Mesendoderm (in vitro differentiated cells): ENCODE data around the gene PLSCR1.

Experiments
- DNase-seq: peaks from one replicate; pipeline ENCODE4 v3.0.0; 2013
- H2AK5ac ChIP-seq: 2 replicates; pipeline ENCODE4 v1.6.1; 2013; ENCODE audit warnings: low read length, inconsistent platforms
- H2BK120ac ChIP-seq: 2 replicates; pipeline ENCODE4 v1.6.1; 2013; ENCODE audit warnings: low read depth, mild to moderate bottlenecking, low read length, moderate library complexity, mixed read lengths
- H2BK15ac ChIP-seq: replicated peaks from 2 replicates; pipeline ENCODE4 v1.6.1; 2013; ENCODE audit warnings: low read depth, mild to moderate bottlenecking, moderate library complexity
- H2BK5ac ChIP-seq: 2 replicates; pipeline ENCODE4 v1.6.1; 2013; ENCODE audit warnings: low read length, inconsistent platforms
- H3K18ac ChIP-seq: 2 replicates; pipeline ENCODE4 v1.6.1; 2013; ENCODE audit warnings: mild to moderate bottlenecking, low read length, mixed read lengths
- H3K23ac ChIP-seq: one replicate; pipeline ENCODE4 v1.6.1; 2013; ENCODE audit warnings: low read length
- H3K27ac ChIP-seq: 2 replicates; pipeline ENCODE4 v1.5.1; 2013; ENCODE audit warnings: low read depth, mild to moderate bottlenecking, inconsistent platforms, low read length, moderate library complexity
- H3K27me3 ChIP-seq: 2 replicates; pipeline ENCODE4 v1.6.1; 2013; ENCODE audit warnings: low read length, control low read depth, mild to moderate bottlenecking, inconsistent platforms; ENCODE audit not compliant: insufficient read depth, poor library complexity
- H3K36me3 ChIP-seq: 2 replicates; pipeline ENCODE4 v1.6.1; 2013; ENCODE audit warnings: low read length, inconsistent platforms; ENCODE audit not compliant: control insufficient read depth, insufficient read depth
- H3K4ac ChIP-seq: one replicate; pipeline ENCODE4 v1.6.1; 2013; ENCODE audit warnings: low read depth, mild to moderate bottlenecking, low read length, moderate library complexity
- H3K4me1 ChIP-seq: 2 replicates; pipeline ENCODE4 v1.6.1; 2013; ENCODE audit warnings: low read depth, low read length, inconsistent platforms; ENCODE audit not compliant: control insufficient read depth
- H3K4me2 ChIP-seq: 2 replicates; pipeline ENCODE4 v1.6.1; 2013; ENCODE audit warnings: low read length
- H3K4me3 ChIP-seq: 2 replicates; pipeline ENCODE4 v1.5.1; 2013; ENCODE audit warnings: mild to moderate bottlenecking, low read length
- H3K56ac ChIP-seq: one replicate; pipeline ENCODE4 v1.6.1; 2013; ENCODE audit warnings: low read length
- H3K79me1 ChIP-seq: 2 replicates; pipeline ENCODE4 v1.6.1; 2013; ENCODE audit warnings: low read length, inconsistent platforms
- H3K79me2 ChIP-seq: 2 replicates; pipeline ENCODE4 v1.6.1; 2013; ENCODE audit warnings: mild to moderate bottlenecking, low read length; ENCODE audit not compliant: control insufficient read depth, insufficient read depth
- H3K9ac ChIP-seq: 2 replicates; pipeline ENCODE4 v1.6.1; 2013; ENCODE audit warnings: low read length, inconsistent platforms
- H4K5ac ChIP-seq: one replicate; pipeline ENCODE4 v1.6.1; 2013; ENCODE audit warnings: low read length
- H4K8ac ChIP-seq: one replicate; pipeline ENCODE4 v1.6.1; 2013; ENCODE audit warnings: low read depth, mild to moderate bottlenecking, control low read depth, low read length, moderate library complexity
- WGBS: extraction: QIAGEN DNeasy Blood & Tissue Kit; methylation state at CpG from one replicate; pipeline ENCODE4 v1.1.7; 2013; ENCODE audit warnings: low lambda C conversion rate, missing lambda C conversion rate; ENCODE audit not compliant: insufficient coverage; ENCODE audit errors: extremely low coverage; 5-methylcytosine and 5-hydroxymethylcytosine counted together

PLSCR1 gene

GRCh38 chr3:146532406-146532805 lies 12.0 kb downstream of the PLSCR1 start:
- Histone ChIP-seq H2BK5ac (no peak overlapping the region), H3K79me1 (peaks cover 6% of the 10 kb centered on the region), H4K8ac (no peak overlapping the region), H3K9ac (no peak overlapping the region), H3K4me2 (no peak overlapping the region), H3K36me3 (no peaks in the 10 kb centered on the region), H2AK5ac (no peak overlapping the region), H3K18ac (no peak overlapping the region), H3K27ac (no peak overlapping the region), H4K5ac (no peak overlapping the region), H2BK120ac (no peak overlapping the region), H3K56ac (no peak overlapping the region), H3K4me1 (peaks cover 2% of the 10 kb centered on the region), H3K4me3 (no peak overlapping the region), H3K23ac (no peak overlapping the region), H2BK15ac (no peak overlapping the region), H3K4ac (no peak overlapping the region), H3K79me2 (peaks cover 8% of the 10 kb centered on the region), H3K27me3 (no peaks in the 10 kb centered on the region)
- WGBS = no CpG with 5 or more reads among the region's 2 CpGs
- no peak for DNase-seq

DNA sequence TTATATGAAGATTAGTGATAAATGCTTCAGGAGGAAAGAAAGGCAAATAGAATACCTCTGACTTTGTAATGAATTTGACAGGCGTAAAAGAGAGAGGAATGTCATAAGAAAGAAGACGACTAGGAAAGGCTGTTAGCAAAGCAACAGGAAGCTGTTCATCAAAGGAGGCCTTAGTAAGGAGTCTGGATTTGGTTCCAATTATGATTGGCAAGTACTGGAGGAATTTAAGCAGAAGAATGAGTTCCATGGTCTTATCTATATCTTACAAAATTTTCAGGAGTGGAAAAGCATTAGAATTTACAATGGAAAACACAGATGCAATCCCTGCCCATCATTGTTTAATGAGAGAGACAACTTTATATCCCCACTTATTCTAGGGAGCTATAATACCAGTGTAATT lies 13.8 kb downstream of the PLSCR1 start:
- no peaks in the 10 kb centered on the region for H3K4me1 ChIP-seq

GRCh38 chr3:146529021-146529420 lies 15.4 kb downstream of the PLSCR1 start:
- Histone ChIP-seq H3K4ac (no peak overlapping the region), H3K18ac (no peak overlapping the region), H3K23ac (no peak overlapping the region), H4K8ac (no peak overlapping the region), H3K79me2 (no peaks in the 10 kb centered on the region), H3K36me3 (no peaks in the 10 kb centered on the region), H3K4me1 (no peaks in the 10 kb centered on the region), H2BK120ac (no peak overlapping the region), H2AK5ac (no peak overlapping the region), H2BK5ac (no peak overlapping the region), H3K79me1 (peaks cover 2% of the 10 kb centered on the region), H3K27me3 (no peaks in the 10 kb centered on the region), H4K5ac (no peak overlapping the region), H3K4me2 (no peak overlapping the region), H3K4me3 (no peak overlapping the region), H3K9ac (no peak overlapping the region), H3K27ac (no peak overlapping the region), H3K56ac (no peak overlapping the region), H2BK15ac (no peak overlapping the region)
- DNase-seq = no peak
- no CpG with 5 or more reads among the region's 2 CpGs for WGBS

More for the DNA sequence above, 13.8 kb downstream of the PLSCR1 start:
- Histone ChIP-seq H3K4ac (no peak overlapping the region), H3K9ac (no peak overlapping the region), H3K4me2 (no peak overlapping the region), H2BK15ac (no peak overlapping the region), H4K8ac (no peak overlapping the region), H3K79me1 (peaks cover 3% of the 10 kb centered on the region), H3K18ac (no peak overlapping the region), H3K23ac (no peak overlapping the region), H3K56ac (no peak overlapping the region), H2AK5ac (no peak overlapping the region), H3K27ac (no peak overlapping the region), H3K36me3 (no peaks in the 10 kb centered on the region), H2BK120ac (no peak overlapping the region), H2BK5ac (no peak overlapping the region), H3K27me3 (no peaks in the 10 kb centered on the region), H3K4me3 (no peak overlapping the region), H3K79me2 (peaks cover 2% of the 10 kb centered on the region), H4K5ac (no peak overlapping the region)
- no peak for DNase-seq
- no CpG with 5 or more reads among the region's 2 CpGs for WGBS

DNA sequence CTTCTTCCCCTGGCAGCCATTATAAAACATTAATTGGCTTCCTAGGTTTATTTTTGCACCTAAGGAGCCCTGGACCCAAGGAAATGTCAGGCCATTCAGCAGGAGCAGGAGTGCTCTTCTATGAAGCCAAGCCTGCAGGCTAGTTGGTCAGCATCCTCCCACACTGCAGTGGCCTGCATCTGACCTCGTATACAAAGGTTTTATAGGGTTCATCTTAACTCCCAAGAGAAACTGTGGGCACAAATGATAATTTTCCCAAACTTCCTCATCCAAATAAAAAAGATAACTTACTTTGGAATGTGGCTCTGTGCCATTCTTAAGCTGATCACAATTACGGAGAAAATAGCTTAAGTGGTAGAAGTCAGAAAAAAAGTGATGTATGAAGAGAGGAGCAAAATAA lies 19.4 kb downstream of the PLSCR1 start:
- H3K79me1 ChIP-seq = no peaks in the 10 kb centered on the region

DNA sequence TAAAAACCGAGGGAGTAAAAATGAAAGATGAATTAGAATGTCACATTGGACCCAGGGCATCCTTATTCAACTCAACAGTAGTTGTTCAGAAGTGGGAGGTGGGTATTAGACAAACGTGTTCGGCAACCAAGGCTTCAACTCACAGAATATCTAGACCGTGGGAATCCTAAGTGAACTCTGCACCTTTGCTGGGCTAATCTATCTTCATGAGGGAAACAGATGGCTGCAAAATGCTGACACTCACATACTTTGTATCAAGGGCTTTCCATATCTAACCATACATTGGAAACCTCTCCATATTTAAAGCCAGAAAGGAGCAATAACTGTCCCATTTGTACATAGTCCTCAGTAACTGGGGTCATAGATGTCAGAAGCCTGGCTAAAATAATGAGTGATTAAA lies 20.9 kb downstream of the PLSCR1 start:
- Histone ChIP-seq H3K9ac (no peak overlapping the region), H2BK120ac (peak overlapping the region; percentile 92), H3K27ac (peak overlapping the region; percentile 47), H4K5ac (no peak overlapping the region), H3K4me1 (no peaks in the 10 kb centered on the region), H3K4me2 (no peak overlapping the region), H3K4me3 (no peak overlapping the region), H2AK5ac (no peak overlapping the region), H3K36me3 (no peaks in the 10 kb centered on the region), H2BK5ac (no peak overlapping the region), H3K23ac (no peak overlapping the region), H3K79me1 (no peaks in the 10 kb centered on the region), H3K18ac (no peak overlapping the region), H3K27me3 (no peaks in the 10 kb centered on the region), H3K56ac (no peak overlapping the region), H3K79me2 (no peaks in the 10 kb centered on the region), H2BK15ac (peak overlapping the region; percentile 36), H3K4ac (no peak overlapping the region), H4K8ac (peak overlapping the region; percentile 94)
- no peak for DNase-seq
- no CpG with 5 or more reads among the region's 4 CpGs for whole genome bisulfite sequencing

More for the DNA sequence above, 19.4 kb downstream of the PLSCR1 start:
- no peak overlapping the region for H2BK5ac ChIP-seq
- no peak overlapping the region for H3K23ac ChIP-seq
- no peaks in the 10 kb centered on the region for H3K4me1 ChIP-seq
- no CpG with 5 or more reads among the region's 2 CpGs for WGBS
- DNase-seq = no peak
- H3K36me3 ChIP-seq = no peaks in the 10 kb centered on the region
- peak overlapping the region; percentile 80 for H3K18ac ChIP-seq
- H2BK120ac ChIP-seq = no peak overlapping the region
- no peak overlapping the region for H2BK15ac ChIP-seq
- H3K27ac ChIP-seq = no peak overlapping the region
- H3K4ac ChIP-seq = no peak overlapping the region
- no peak overlapping the region for H4K8ac ChIP-seq
- H2AK5ac ChIP-seq = no peak overlapping the region
- no peak overlapping the region for H3K56ac ChIP-seq
- H3K27me3 ChIP-seq = no peaks in the 10 kb centered on the region
- no peak overlapping the region for H3K9ac ChIP-seq
- H3K4me3 ChIP-seq = no peak overlapping the region
- H3K4me2 ChIP-seq = no peak overlapping the region
- H3K79me2 ChIP-seq = no peaks in the 10 kb centered on the region
- H4K5ac ChIP-seq = no peak overlapping the region
